Neuronal stem cell (in vitro differentiated cells): Measurements from ENCODE around the gene MTARC2.

ENCODE experiments used
- DNase-seq: peaks from one replicate; pipeline ENCODE4 v3.0.0-alpha.2; 2013; ENCODE audit warnings: low spot score
- H2AFZ ChIP-seq: one replicate; pipeline ENCODE4 v1.6.1; 2013; ENCODE audit warnings: mild to moderate bottlenecking, low read length, inconsistent platforms
- H2AK5ac ChIP-seq: 2 replicates; pipeline ENCODE4 v1.6.1; 2013; ENCODE audit warnings: low read depth, mild to moderate bottlenecking, inconsistent platforms, low read length, moderate library complexity, mixed read lengths
- H2BK120ac ChIP-seq: 2 replicates; pipeline ENCODE4 v1.6.1; 2013; ENCODE audit warnings: low read depth, mild to moderate bottlenecking, inconsistent platforms, low read length, moderate library complexity, mixed read lengths
- H2BK12ac ChIP-seq: one replicate; pipeline ENCODE4 v1.6.1; 2013; ENCODE audit warnings: low read length, inconsistent platforms
- H2BK15ac ChIP-seq: 2 replicates; pipeline ENCODE4 v1.6.1; 2013; ENCODE audit warnings: mild to moderate bottlenecking, low read length, inconsistent platforms, mixed read lengths
- H2BK5ac ChIP-seq: one replicate; pipeline ENCODE4 v1.6.1; 2013; ENCODE audit warnings: inconsistent platforms, mild to moderate bottlenecking, low read length, moderate library complexity
- H3K14ac ChIP-seq: one replicate; pipeline ENCODE4 v1.6.1; 2013; ENCODE audit warnings: low read length, inconsistent platforms
- H3K18ac ChIP-seq: 2 replicates; pipeline ENCODE4 v1.6.1; 2013; ENCODE audit warnings: low read length, inconsistent platforms
- H3K23ac ChIP-seq: 2 replicates; pipeline ENCODE4 v1.6.1; 2013; ENCODE audit warnings: low read depth, mild to moderate bottlenecking, mixed read lengths, low read length, inconsistent platforms; ENCODE audit not compliant: poor library complexity
- H3K27ac ChIP-seq: replicated peaks from 3 replicates; pipeline ENCODE4 v1.5.1; 2013; ENCODE audit warnings: low read length, inconsistent platforms
- H3K27me3 ChIP-seq, 3 experiments: 2 replicates each; pipeline ENCODE4 v1.6.1; 2013; ENCODE audit warnings: low read length in 3 of 3, mild to moderate bottlenecking in 2 of 3, inconsistent platforms in 1 of 3, low read depth in 1 of 3, mixed read lengths in 1 of 3, moderate library complexity in 1 of 3; ENCODE audit not compliant: control insufficient read depth in 3 of 3, insufficient read depth in 3 of 3
- H3K36me3 ChIP-seq, 2 donors: replicated peaks in 1 of 2; 2 replicates each; pipeline ENCODE4 v1.6.1; 2013; ENCODE audit warnings: low read length in 2 of 2; ENCODE audit not compliant: control insufficient read depth in 2 of 2, insufficient read depth in 2 of 2
- H3K4ac ChIP-seq: 2 replicates; pipeline ENCODE4 v1.6.1; 2013; ENCODE audit warnings: inconsistent platforms, mild to moderate bottlenecking, low read length, moderate library complexity
- H3K4me1 ChIP-seq, 2 donors: 1 replicate in 1 of 2; 2 replicates in 1 of 2; pipeline ENCODE4 v1.6.1; 2013; ENCODE audit warnings: low read length in 2 of 2, low read depth in 1 of 2; ENCODE audit not compliant: control insufficient read depth in 2 of 2, insufficient read depth in 1 of 2
- H3K4me2 ChIP-seq: one replicate; pipeline ENCODE4 v1.6.1; 2013; ENCODE audit warnings: mild to moderate bottlenecking, low read length, inconsistent platforms; ENCODE audit not compliant: insufficient read depth, poor library complexity, severe bottlenecking
- H3K4me3 ChIP-seq, 2 donors: 2 replicates each; pipeline ENCODE4 v1.5.1; 2013; ENCODE audit warnings: low read length in 2 of 2, mild to moderate bottlenecking in 2 of 2, inconsistent platforms in 1 of 2, moderate library complexity in 1 of 2
- H3K79me1 ChIP-seq: one replicate; pipeline ENCODE4 v1.6.1; 2013; ENCODE audit warnings: low read depth, mild to moderate bottlenecking, inconsistent platforms, low read length, moderate library complexity
- H3K9ac ChIP-seq: one replicate; pipeline ENCODE4 v1.6.1; 2013; ENCODE audit warnings: mild to moderate bottlenecking, low read depth, low read length, inconsistent platforms; ENCODE audit not compliant: poor library complexity
- H3K9me3 ChIP-seq, 2 donors: replicated peaks in 1 of 2; 2 replicates each; pipeline versions ENCODE3 to v1.6.1; 2013; ENCODE audit warnings: low read length in 2 of 2, mild to moderate bottlenecking in 2 of 2, inconsistent platforms in 1 of 2, low read depth in 1 of 2, mixed read lengths in 1 of 2, moderate library complexity in 1 of 2; ENCODE audit not compliant: control insufficient read depth in 2 of 2, insufficient read depth in 1 of 2
- H4K8ac ChIP-seq: one replicate; pipeline ENCODE4 v1.6.1; 2013; ENCODE audit warnings: low read depth, mild to moderate bottlenecking, inconsistent platforms, low read length, moderate library complexity
- H4K91ac ChIP-seq: one replicate; pipeline ENCODE4 v1.6.1; 2013; ENCODE audit warnings: low read length, low read depth, mild to moderate bottlenecking, inconsistent platforms; ENCODE audit not compliant: poor library complexity
- WGBS, 2 donors: extraction: QIAGEN DNeasy Blood & Tissue Kit; methylation state at CpG; one replicate each; pipeline ENCODE4 v1.1.7; 2013; ENCODE audit warnings: missing lambda C conversion rate in 2 of 2, mixed read lengths in 1 of 2; ENCODE audit not compliant: insufficient read length in 2 of 2, insufficient replicate concordance in 1 of 2; ENCODE audit errors: extremely low coverage in 2 of 2; 5-methylcytosine and 5-hydroxymethylcytosine counted together

The MTARC2 gene

GRCh38 chr1:220706480-220706879, 41.6 kb upstream of the MTARC2 start:
- H4K8ac ChIP-seq, result no peak overlapping the region
- H3K4me1 ChIP-seq, result peaks cover 0 to 2% of the 10 kb centered on the region in 2 donors
- WGBS, 2 donors, result no CpG with 5 or more reads among the region's 9 CpGs
- no peak overlapping the region for H3K18ac ChIP-seq
- no peak overlapping the region for H2BK12ac ChIP-seq
- DNase-seq, result no peak
- no peak overlapping the region for H3K14ac ChIP-seq
- H3K9me3 ChIP-seq, result no peaks in the 10 kb centered on the region
- H3K4me3 ChIP-seq, result no peak overlapping the region
- H2BK15ac ChIP-seq, result no peak overlapping the region
- H3K4me2 ChIP-seq, result no peak overlapping the region
- H3K36me3 ChIP-seq, result no peaks in the 10 kb centered on the region
- H3K79me1 ChIP-seq, result no peaks in the 10 kb centered on the region
- H3K9ac ChIP-seq, result no peak overlapping the region
- no peak overlapping the region for H3K27ac ChIP-seq
- H2AK5ac ChIP-seq, result no peak overlapping the region
- no peak overlapping the region for H4K91ac ChIP-seq
- no peak overlapping the region for H3K4ac ChIP-seq
- H2BK5ac ChIP-seq, result no peak overlapping the region
- H2BK120ac ChIP-seq, result no peak overlapping the region
- H2AFZ ChIP-seq, result no peak overlapping the region
- no peak overlapping the region for H3K23ac ChIP-seq
- peaks cover 0 to 11% (median 0%) of the 10 kb centered on the region in 3 experiments for H3K27me3 ChIP-seq

- Histone ChIP-seq H3K14ac (no peak overlapping the region), H2BK12ac (no peak overlapping the region), H3K9ac (no peak overlapping the region), H3K36me3 (no peaks in the 10 kb centered on the region), H3K27me3 (peaks cover 0 to 11% (median 0%) of the 10 kb centered on the region in 3 experiments), H4K8ac (no peak overlapping the region), H3K9me3 (no peaks in the 10 kb centered on the region), H3K23ac (no peak overlapping the region), H2BK5ac (no peak overlapping the region), H2BK120ac (no peak overlapping the region), H3K4me3 (no peak overlapping the region), H2AK5ac (no peak overlapping the region), H2AFZ (no peak overlapping the region), H3K27ac (no peak overlapping the region), H3K18ac (peak overlapping the region; percentile 67), H4K91ac (no peak overlapping the region), H3K4ac (peak overlapping the region; percentile 0), H3K4me1 (peaks cover 0 to 2% of the 10 kb centered on the region in 2 donors), H2BK15ac (no peak overlapping the region), H3K79me1 (no peaks in the 10 kb centered on the region), H3K4me2 (no peak overlapping the region)
- no peak for DNase-seq
- WGBS, 2 donors, result no CpG with 5 or more reads among the region's 10 CpGs
These were observed 41.0 kb upstream of the MTARC2 start for GRCh38 chr1:220707160-220707559.

GRCh38 chr1:220708244-220708643, 39.9 kb upstream of the MTARC2 start:
- no peak overlapping the region for H3K9ac ChIP-seq
- no CpG with 5 or more reads among the region's 4 CpGs for WGBS, 2 donors
- H3K4me1 ChIP-seq, result peaks cover 0 to 2% of the 10 kb centered on the region in 2 donors
- no peak overlapping the region for H2BK120ac ChIP-seq
- H2BK12ac ChIP-seq, result no peak overlapping the region
- DNase-seq, result no peak
- H3K27ac ChIP-seq, result no peak overlapping the region
- no peak overlapping the region for H4K8ac ChIP-seq
- no peak overlapping the region for H2AK5ac ChIP-seq
- H3K79me1 ChIP-seq, result no peaks in the 10 kb centered on the region
- H3K18ac ChIP-seq, result no peak overlapping the region
- H3K36me3 ChIP-seq, result no peaks in the 10 kb centered on the region
- no peak overlapping the region for H2AFZ ChIP-seq
- no peak overlapping the region for H3K23ac ChIP-seq
- H3K27me3 ChIP-seq, result peaks cover 0 to 10% (median 0%) of the 10 kb centered on the region in 3 experiments
- no peak overlapping the region for H3K4me3 ChIP-seq
- H3K9me3 ChIP-seq, result no peaks in the 10 kb centered on the region
- H3K4me2 ChIP-seq, result no peak overlapping the region
- H4K91ac ChIP-seq, result no peak overlapping the region
- no peak overlapping the region for H3K14ac ChIP-seq
- no peak overlapping the region for H2BK5ac ChIP-seq
- H3K4ac ChIP-seq, result no peak overlapping the region
- H2BK15ac ChIP-seq, result no peak overlapping the region

- no peak overlapping the region for H2BK5ac ChIP-seq
- H3K4ac ChIP-seq, result no peak overlapping the region
- H3K9ac ChIP-seq, result no peak overlapping the region
- H3K27ac ChIP-seq, result no peak overlapping the region
- H3K27me3 ChIP-seq, result peaks cover 0 to 4% (median 0%) of the 10 kb centered on the region in 3 experiments
- H2BK120ac ChIP-seq, result no peak overlapping the region
- no peak overlapping the region for H4K91ac ChIP-seq
- H3K4me1 ChIP-seq, result peaks cover 0 to 2% of the 10 kb centered on the region in 2 donors
- no peak overlapping the region for H4K8ac ChIP-seq
- no peak for DNase-seq
- no peak overlapping the region for H2AFZ ChIP-seq
- no CpG with 5 or more reads among the region's 9 CpGs for WGBS, 2 donors
- H2BK15ac ChIP-seq, result no peak overlapping the region
- no peak overlapping the region for H3K4me2 ChIP-seq
- no peak overlapping the region for H3K23ac ChIP-seq
- no peak overlapping the region for H2AK5ac ChIP-seq
- no peaks in the 10 kb centered on the region for H3K36me3 ChIP-seq
- no peaks in the 10 kb centered on the region for H3K9me3 ChIP-seq
- H3K79me1 ChIP-seq, result no peaks in the 10 kb centered on the region
- no peak overlapping the region for H3K18ac ChIP-seq
- no peak overlapping the region for H2BK12ac ChIP-seq
- H3K14ac ChIP-seq, result no peak overlapping the region
- H3K4me3 ChIP-seq, result no peak overlapping the region
These were observed 39.0 kb upstream of the MTARC2 start for GRCh38 chr1:220708936-220709801.
